PC-3 (cell line): Measurements from ENCODE around the gene SYCP3. TPM values are rescaled to one million over a fixed set of nuclear protein-coding genes. Genes with fewer than 3 reads are reported as not detected.

Experiments used
- ATAC-seq: fragments of 200-7000 bp; cut with Tn5 transposase; 2 replicates; pipeline ENCODE4 v1.9.1; 2020; ENCODE audit warnings: mild to moderate bottlenecking, moderate library complexity
- BruUV-seq: library from RNA; stranded (reverse); fragments of 400-500 nt; replicated peaks from 2 replicates; lab custom pipeline; 2021; lab: Mats Ljungman, UMichigan
- CTCF ChIA-PET: fragments of 300-600 bp; sonication (Branson Sonifier 250); formaldehyde crosslinking; loops from one replicate; lab custom pipeline; 2022; ENCODE audit warnings: antibody characterized with exemption; lab: Charles Lee
- POLR2A ChIA-PET: fragments of 300-600 bp; sonication (Branson Sonifier 250); formaldehyde crosslinking; loops from one replicate; lab custom pipeline; 2022; ENCODE audit warnings: antibody characterized with exemption; ENCODE audit not compliant: unreplicated experiment; lab: Charles Lee
- DNase-seq: peaks from one replicate; pipeline ENCODE4 v3.0.0-alpha.2; 2015
- H2AFZ ChIP-seq: fragments of 300-600 bp; sonication (generic); 2 replicates; pipeline ENCODE4 v1.6.0; 2016; ENCODE audit warnings: antibody characterized with exemption, low read length
- H3F3A ChIP-seq: fragments of 300-600 bp; sonication (generic); one replicate; pipeline ENCODE4 v1.6.0; 2017; ENCODE audit warnings: antibody characterized with exemption, low read length, control low read depth, mild to moderate bottlenecking; ENCODE audit not compliant: unreplicated experiment
- H3K27ac ChIP-seq: fragments of 300-600 bp; sonication (generic); 2 replicates; pipeline ENCODE4 v1.5.1; 2016; ENCODE audit warnings: mild to moderate bottlenecking, low read length
- H3K27me3 ChIP-seq: fragments of 300-600 bp; sonication (generic); 2 replicates; pipeline ENCODE4 v1.6.1; 2016; ENCODE audit warnings: low read length, mixed read lengths
- H3K36me3 ChIP-seq: fragments of 300-600 bp; sonication (generic); 2 replicates; pipeline ENCODE4 v1.6.1; 2016; ENCODE audit warnings: low read depth, mixed run types, low read length, mixed read lengths
- H3K4me1 ChIP-seq: fragments of 300-600 bp; sonication (generic); 2 replicates; pipeline ENCODE4 v1.5.1; 2016; ENCODE audit warnings: low read length; ENCODE audit not compliant: insufficient read depth
- H3K4me2 ChIP-seq: fragments of 300-600 bp; sonication (generic); 2 replicates; pipeline ENCODE4 v1.6.0; 2016; ENCODE audit warnings: low read length
- H3K4me3 ChIP-seq: fragments of 300-600 bp; sonication (generic); 2 replicates; pipeline ENCODE4 v1.5.1; 2016; ENCODE audit warnings: mild to moderate bottlenecking, low read length, mixed read lengths
- H3K79me2 ChIP-seq: fragments of 300-600 bp; sonication (generic); 2 replicates; pipeline ENCODE4 v1.6.1; 2017; ENCODE audit warnings: low read length, mixed read lengths
- H3K9ac ChIP-seq: fragments of 300-600 bp; sonication (generic); 2 replicates; pipeline ENCODE4 v1.6.0; 2016; ENCODE audit warnings: mild to moderate bottlenecking, low read length
- H3K9me2 ChIP-seq: fragments of 300-600 bp; sonication (generic); replicated peaks from 2 replicates; pipeline ENCODE4 v1.6.1; 2016; ENCODE audit warnings: mixed run types, low read length, mixed read lengths
- H3K9me3 ChIP-seq: fragments of 300-600 bp; sonication (generic); 2 replicates; pipeline ENCODE4 v1.6.1; 2016; ENCODE audit warnings: low read length, mixed read lengths
- H4K20me1 ChIP-seq: fragments of 300-600 bp; sonication (generic); 2 replicates; pipeline ENCODE4 v1.6.1; 2016; ENCODE audit warnings: low read length, mixed read lengths
- CTCF ChIP-seq: fragments of 300-600 bp; sonication (generic); conservative IDR thresholded peaks from 2 replicates; pipeline ENCODE4 v1.5.1; 2017; ENCODE audit warnings: antibody characterized with exemption, low read depth, mild to moderate bottlenecking, low read length
- EZH2 ChIP-seq: fragments of 300-600 bp; sonication (generic); IDR thresholded peaks from one replicate; pipeline ENCODE4 v1.6.1; 2017; ENCODE audit warnings: antibody characterized with exemption, mild to moderate bottlenecking, low read length; ENCODE audit not compliant: unreplicated experiment
- EZH2phosphoT487 ChIP-seq: fragments of 300-600 bp; sonication (generic); IDR thresholded peaks from 2 replicates; pipeline ENCODE4 v1.6.1; 2018; ENCODE audit warnings: mild to moderate bottlenecking, antibody characterized with exemption, low read length, borderline replicate concordance
- intact Hi-C: fragments of 100-400 bp; cut with micrococcal nuclease; formaldehyde crosslinking; loops from 2 replicates; pipeline ENCODE4 v1.9.0; 2023
- total RNA-seq: library from RNA; depleted of rRNA; stranded (reverse); fragments of >200 nt; gene quantifications from 2 replicates; pipeline ENCODE4 v1.2.3, GENCODE V29; 2014

The SYCP3 gene
- total RNA-seq, 1 experiment from 2014 or later = not detected

- CTCF ChIA-PET = no interaction called here
- TF ChIP-seq EZH2phosphoT487 (no peak), CTCF (no peak), EZH2 (no peak)
- Histone ChIP-seq H3K79me2 (no peaks in the 10 kb centered on the region), H3K9ac (no peak overlapping the region), H3K9me2 (no peaks in the 10 kb centered on the region), H3K27me3 (no peaks in the 10 kb centered on the region), H3K9me3 (no peaks in the 10 kb centered on the region), H4K20me1 (no peaks in the 10 kb centered on the region), H3K27ac (no peak overlapping the region), H2AFZ (no peak overlapping the region), H3K4me1 (no peaks in the 10 kb centered on the region; the same call in 1 of the 2 replicates), H3K36me3 (no peaks in the 10 kb centered on the region), H3F3A (no peaks in the 10 kb centered on the region), H3K4me2 (no peak overlapping the region), H3K4me3 (no peak overlapping the region)
- DNase-seq (no peak), ATAC-seq (no peak)
- intact Hi-C loops = loop anchor here (10.0 kb wide), 2 partner anchors 707 to 1037 kb away; partner anchors contain the start of gene IGF1
- POLR2A ChIA-PET = no interaction called here
- BruUV-seq = no TSS peak
These were observed 38.2 kb upstream of the SYCP3 start for GRCh38 chr12:101777485-101777884.

GRCh38 chr12:101775816-101776215 lies 36.6 kb upstream of the SYCP3 start:
- H3K4me1 ChIP-seq = no peaks in the 10 kb centered on the region
- H3K4me3 ChIP-seq = no peak overlapping the region
- H3K36me3 ChIP-seq = no peaks in the 10 kb centered on the region
- H3K27me3 ChIP-seq = no peaks in the 10 kb centered on the region
- no peaks in the 10 kb centered on the region for H3K9me2 ChIP-seq
- H3F3A ChIP-seq = no peaks in the 10 kb centered on the region
- H3K27ac ChIP-seq = no peak overlapping the region
- no peak overlapping the region for H2AFZ ChIP-seq
- DNase-seq (no peak), ATAC-seq (no peak)
- H3K9ac ChIP-seq = no peak overlapping the region
- H3K79me2 ChIP-seq = no peaks in the 10 kb centered on the region
- H3K4me2 ChIP-seq = no peak overlapping the region
- intact Hi-C loops = loop anchor here (10.0 kb wide), 2 partner anchors 709 to 1039 kb away; partner anchors contain the start of gene IGF1
- POLR2A ChIA-PET = no interaction called here
- H3K9me3 ChIP-seq = no peaks in the 10 kb centered on the region
- BruUV-seq = no TSS peak
- CTCF ChIA-PET = no interaction called here
- TF ChIP-seq CTCF = no peak
- no peak for TF ChIP-seq EZH2
- TF ChIP-seq EZH2phosphoT487 = no peak
- no peaks in the 10 kb centered on the region for H4K20me1 ChIP-seq

- DNase-seq (peak; percentile 81), ATAC-seq (peak; percentile 84)
- no peaks in the 10 kb centered on the region for H3K9me3 ChIP-seq
- no peak overlapping the region for H3K9ac ChIP-seq
- no peaks in the 10 kb centered on the region for H3K79me2 ChIP-seq
- ChIA-PET CTCF (interaction anchor here (0.5 to 1.2 kb wide), 10 partner anchors 13 to 127 kb away, joined by 3 to 23 read pairs (median 4); partner anchors contain the start of gene GNPTAB), POLR2A (no interaction called here)
- no peak overlapping the region for H3K4me2 ChIP-seq
- no peaks in the 10 kb centered on the region for H3K9me2 ChIP-seq
- H3K27me3 ChIP-seq = no peaks in the 10 kb centered on the region
- H4K20me1 ChIP-seq = no peaks in the 10 kb centered on the region
- no peaks in the 10 kb centered on the region for H3K4me1 ChIP-seq
- H3K36me3 ChIP-seq = no peaks in the 10 kb centered on the region
- TF ChIP-seq CTCF (peak; percentile 95), EZH2phosphoT487 (no peak)
- no peak overlapping the region for H3K27ac ChIP-seq
- BruUV-seq = no TSS peak
- H3K4me3 ChIP-seq = no peak overlapping the region
- intact Hi-C loops = loop anchor here (1.0 to 10.0 kb wide), 6 partner anchors 58 to 1774 kb away; partner anchors contain the start of gene IGF1
- no peak overlapping the region for H2AFZ ChIP-seq
- H3F3A ChIP-seq = no peaks in the 10 kb centered on the region
These were observed 34.4 kb upstream of the SYCP3 start for GRCh38 chr12:101773650-101774162.
